HG03565 (cell line): ENCODE results near the gene ACER1.
A peak's percentile ranks its signal among the peaks of the same experiment; 100 is the strongest.
"Not testable (repeated sequence)": the region's sequence is repeated elsewhere in the genome, so short reads cannot be mapped to it uniquely, and the experiment has no call there.

Experiments
- ATAC-seq: cut with Tn5 transposase; IDR thresholded peaks from one replicate; pipeline ENCODE4 v1.9.1; 2021; ENCODE audit warnings: mild to moderate bottlenecking, moderate library complexity; ENCODE audit not compliant: unreplicated experiment

ACER1 gene, protein sequence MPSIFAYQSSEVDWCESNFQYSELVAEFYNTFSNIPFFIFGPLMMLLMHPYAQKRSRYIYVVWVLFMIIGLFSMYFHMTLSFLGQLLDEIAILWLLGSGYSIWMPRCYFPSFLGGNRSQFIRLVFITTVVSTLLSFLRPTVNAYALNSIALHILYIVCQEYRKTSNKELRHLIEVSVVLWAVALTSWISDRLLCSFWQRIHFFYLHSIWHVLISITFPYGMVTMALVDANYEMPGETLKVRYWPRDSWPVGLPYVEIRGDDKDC

DNA sequence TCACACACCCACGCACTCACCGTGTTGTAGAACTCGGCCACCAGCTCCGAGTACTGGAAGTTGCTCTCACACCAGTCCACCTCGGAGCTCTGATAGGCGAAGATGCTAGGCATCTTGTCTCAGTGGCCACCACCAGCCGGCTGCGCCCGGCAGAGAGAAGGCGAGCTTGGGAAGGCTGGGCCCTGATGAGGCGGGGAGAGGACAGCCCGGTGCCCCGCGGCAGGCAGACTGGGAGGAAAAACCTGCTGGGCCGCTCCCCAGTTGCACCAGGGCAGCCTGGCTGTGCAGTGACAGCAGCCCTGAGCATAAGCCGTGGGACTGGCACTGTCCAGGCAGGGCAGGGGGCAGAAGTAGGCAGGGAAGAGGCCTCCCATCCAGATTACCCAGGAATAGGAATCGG lies at the start of gene ACER1:
ACER1 (minus strand) TSS at position 174 of the 400 bp plus-strand sequence; CDS start at position 113, 61 bp downstream.
- ATAC-seq = no peak

DNA sequence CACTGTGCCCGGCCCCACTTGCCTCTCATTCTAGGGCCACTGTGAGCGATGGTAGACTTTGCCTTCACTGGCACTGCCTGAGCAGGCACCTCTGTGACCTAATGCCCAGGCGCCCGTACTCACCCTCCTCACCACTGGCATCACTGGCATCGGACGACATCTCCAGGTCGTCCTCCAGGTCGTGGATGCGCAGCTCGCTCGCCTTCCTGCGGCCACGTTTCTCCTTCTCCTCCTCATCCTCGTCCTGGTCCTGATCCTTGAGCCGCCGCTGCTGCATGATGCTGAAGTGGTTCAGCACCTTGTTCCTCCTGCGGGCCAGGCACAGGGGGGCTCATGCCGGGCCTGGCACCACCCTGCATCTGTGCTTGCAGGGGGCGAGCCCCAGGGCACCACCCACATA lies 49.8 kb upstream of the ACER1 start:
- no peak for ATAC-seq

DNA sequence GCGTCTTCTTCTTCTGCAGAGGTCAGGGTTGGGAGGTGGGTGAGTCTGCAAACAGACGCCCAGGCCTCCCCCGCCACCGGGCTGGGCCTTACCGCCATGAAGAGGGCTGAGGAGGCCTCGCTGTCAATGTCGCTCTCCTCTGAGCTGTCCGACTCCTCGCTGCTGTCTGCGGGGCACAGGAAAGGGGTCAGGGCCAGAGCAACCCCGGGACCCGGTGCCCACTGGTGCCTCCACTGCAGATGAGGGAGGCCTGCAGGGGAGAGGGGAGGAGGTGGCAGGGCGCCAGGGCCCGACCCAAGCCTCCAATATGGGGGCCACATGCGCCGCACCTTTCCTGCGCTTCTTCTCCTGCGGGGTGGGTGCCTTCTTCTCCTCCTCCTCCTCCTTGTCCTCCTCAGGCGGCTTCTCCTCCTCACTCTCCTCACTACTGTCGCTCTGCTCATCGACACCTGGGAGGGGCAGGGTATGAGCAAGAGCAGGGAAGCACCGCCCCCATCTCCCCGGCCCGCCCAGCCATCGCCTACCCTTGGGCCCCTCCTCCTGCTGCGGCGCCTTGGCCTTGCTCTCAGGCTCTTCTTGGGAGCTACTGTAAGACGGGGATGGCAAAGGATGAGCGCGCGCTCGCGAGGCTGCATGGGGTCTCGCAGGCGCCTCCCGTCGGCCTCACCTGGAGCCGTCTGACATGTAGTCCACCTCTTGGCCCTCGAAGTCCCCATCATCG lies 47.8 kb upstream of the ACER1 start:
- ATAC-seq = no peak

DNA sequence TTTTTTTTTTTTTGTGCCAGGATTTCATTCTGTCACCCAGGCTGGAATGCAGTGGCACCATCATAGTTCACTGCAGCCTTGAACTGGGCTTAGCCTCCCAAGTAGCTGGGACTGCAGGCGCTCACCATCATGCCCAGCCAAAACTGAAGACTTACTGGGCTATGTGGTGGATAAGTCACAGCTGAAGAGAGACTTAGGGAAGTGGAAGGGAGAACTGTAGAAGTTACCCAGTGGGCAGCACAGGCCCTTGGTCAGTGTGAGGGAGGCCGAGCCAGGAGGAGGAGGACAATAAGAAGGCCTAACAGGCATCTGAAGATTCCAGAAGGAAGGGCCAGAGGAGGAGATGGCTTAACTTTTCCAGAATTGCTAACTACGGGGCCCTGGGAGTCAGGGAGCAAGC lies 46.3 kb upstream of the ACER1 start:
- ATAC-seq = no peak

DNA sequence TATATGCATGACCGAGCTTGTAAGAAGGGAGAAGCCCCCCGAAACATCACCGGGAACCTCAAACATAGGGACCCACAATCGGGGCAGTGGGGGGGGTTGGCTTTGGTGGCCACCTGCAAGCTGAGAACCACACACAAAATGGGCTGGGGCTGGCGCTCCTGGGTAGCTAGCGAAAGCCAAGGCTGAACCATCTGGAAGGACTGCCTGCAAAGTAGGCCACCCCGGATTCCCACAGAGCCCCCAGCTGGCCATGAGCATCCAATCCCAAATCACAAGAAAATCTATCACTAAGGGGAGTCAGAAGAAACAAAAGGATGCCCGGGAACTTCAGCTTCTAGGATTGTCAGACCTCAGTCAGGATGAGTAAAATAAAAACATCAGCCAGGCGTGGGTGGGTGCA lies 45.1 kb upstream of the ACER1 start:
- ATAC-seq = no peak

DNA sequence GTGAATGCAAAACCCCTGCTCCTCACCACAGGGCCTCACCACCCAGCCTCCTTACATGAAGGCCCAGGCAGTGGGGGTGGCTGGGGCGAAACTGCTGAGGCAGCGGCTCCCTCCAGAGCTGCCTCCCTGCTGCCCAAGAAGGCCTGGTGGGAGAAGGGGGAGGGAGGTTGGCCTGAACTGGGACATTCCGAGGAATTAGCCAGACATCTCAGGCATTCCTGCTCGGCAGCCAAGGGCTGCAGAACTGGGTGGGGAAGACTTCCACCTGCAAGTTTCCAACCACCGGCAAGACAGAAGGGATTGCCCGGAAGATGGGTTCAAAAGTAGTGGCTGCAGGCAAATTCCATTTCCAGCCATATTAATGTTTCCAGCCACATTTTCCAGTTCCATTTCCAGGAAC lies 44.6 kb upstream of the ACER1 start:
- no peak for ATAC-seq

DNA sequence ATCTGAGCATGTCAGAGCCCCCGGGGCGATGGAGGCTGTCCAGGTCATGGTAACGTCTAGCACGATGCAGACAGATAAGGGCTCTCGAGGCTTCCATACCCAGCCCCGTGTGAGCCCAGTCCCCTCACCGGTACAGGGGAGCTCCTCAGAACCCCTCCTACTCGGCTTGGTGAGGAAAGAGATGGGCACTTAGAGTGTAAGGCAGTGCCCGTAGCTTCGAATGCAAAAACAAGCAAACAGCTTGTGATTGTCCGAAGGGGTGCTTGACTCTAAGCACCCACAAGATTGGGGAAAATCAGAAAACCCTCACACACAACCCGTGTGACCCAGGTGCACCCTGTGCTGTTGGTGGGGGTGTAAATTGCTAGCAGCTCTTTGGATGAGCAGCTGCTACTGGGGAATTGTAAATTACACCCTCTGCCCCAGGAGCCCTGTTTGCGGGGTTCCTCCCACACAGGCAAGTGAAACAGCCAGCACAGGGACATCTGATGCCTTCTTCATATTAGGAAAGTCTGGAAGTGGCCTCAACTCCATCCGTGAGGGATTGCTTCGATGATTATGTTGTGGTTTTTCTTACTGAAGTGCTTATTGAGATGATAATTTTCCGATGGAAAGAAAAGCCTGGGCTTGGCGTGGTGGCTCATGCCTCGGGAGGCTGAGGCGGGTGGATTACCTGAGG lies 43.2 kb upstream of the ACER1 start:
- no peak for ATAC-seq

DNA sequence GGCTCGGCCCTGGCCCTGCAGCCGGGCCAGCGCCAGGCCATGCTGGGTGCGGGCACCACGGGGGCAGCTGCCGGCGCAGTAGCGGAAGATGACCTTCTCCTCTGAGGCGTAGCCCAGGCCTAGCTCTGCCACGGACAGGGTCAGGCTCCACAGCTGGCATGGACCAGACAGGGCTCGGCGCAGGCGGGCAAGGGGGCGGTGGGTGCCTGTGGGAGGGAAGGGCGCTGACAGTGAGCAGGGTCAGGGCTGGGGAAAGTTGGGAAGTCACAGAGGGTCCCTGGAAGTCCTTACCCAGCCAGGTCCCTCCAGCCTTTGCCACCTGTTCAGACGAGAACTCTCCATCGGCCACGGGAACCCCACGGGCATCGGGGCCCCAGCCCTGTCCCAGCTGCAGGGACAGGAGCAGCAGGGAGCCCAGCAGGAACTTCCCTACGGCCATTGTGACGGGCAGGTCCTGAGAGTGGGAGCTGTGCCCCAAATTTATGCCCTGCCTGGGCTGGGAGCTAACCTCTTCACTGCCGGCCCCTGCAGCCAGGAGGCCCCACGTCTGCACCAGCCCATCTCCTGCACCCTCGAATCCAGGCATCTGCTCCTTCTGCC lies 42.1 kb upstream of the ACER1 start, which contains the start of gene PSPN:
PSPN (minus strand) TSS at position 523 of the 600 bp plus-strand sequence; CDS start at position 439, 84 bp downstream.
- ATAC-seq = no peak

DNA sequence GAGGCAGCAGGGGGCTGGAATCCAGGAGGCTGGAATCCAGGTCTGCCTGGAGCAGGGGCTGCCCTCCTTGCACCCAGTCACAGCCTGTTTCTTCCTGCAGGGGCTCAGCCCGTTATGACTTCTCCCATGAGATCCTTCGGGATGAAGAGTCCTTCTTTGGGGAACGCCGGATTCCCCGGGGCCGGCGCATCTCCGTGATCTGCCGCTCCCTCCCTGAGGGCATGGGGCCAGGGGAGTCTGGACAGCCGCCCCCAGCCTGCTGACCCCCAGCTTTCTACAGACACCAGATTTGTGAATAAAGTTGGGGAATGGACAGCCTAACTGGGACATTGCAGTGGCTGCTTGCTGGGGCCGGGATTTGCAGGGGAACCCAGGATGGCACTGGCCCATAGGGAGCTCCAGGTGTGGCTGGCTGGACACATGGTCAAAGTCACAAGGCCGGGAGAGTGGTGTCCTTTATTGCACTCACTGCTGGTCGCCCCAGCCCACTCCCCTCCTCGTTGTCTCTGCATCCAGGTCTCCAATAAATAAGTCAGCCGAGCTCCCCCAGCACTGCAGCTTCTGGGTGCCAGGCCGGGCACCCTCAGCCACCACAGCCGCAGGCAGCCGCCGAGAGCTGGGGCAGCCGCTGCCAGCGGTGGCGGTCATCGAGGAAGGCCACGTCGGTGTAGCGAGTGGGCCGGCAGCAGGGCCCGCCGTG lies 41.4 kb upstream of the ACER1 start:
- no peak for ATAC-seq

DNA sequence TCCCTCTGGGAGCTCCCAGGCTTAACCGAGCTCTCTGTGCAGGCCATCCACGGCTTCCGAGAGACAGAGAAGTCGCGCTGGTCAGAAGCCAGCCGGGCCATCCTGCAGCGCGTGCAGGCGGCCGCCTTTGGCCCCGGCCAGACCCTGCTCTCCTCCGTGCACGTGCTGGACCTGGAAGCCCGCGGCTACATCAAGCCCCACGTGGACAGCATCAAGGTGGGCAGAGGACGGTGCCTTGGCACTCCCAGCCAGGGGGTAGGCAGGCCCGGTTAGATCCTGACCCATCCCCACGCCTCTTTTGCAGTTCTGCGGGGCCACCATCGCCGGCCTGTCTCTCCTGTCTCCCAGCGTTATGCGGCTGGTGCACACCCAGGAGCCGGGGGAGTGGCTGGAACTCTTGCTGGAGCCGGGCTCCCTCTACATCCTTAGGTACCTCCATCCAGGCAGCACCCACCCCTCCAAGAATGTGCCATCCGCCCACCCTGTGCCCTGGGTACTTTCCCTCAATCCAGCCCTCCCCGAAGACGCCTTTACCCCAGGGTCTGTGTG lies 40.8 kb upstream of the ACER1 start:
- no peak for ATAC-seq

DNA sequence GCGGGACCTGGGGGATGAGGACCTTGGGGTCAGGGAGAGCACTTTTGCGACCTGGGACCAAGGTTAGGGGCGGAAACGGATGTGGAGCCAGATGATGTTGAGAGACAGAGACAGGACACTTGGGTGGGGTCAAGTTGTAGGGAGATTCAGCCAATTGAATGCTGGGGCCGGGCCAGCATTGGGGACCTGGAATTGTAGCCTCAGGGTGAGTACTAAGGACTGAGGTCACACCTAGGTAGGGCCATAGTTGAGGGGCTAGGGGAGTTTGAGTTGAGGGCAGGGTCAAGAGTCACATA lies 40.3 kb upstream of the ACER1 start:
- no peak for ATAC-seq

DNA sequence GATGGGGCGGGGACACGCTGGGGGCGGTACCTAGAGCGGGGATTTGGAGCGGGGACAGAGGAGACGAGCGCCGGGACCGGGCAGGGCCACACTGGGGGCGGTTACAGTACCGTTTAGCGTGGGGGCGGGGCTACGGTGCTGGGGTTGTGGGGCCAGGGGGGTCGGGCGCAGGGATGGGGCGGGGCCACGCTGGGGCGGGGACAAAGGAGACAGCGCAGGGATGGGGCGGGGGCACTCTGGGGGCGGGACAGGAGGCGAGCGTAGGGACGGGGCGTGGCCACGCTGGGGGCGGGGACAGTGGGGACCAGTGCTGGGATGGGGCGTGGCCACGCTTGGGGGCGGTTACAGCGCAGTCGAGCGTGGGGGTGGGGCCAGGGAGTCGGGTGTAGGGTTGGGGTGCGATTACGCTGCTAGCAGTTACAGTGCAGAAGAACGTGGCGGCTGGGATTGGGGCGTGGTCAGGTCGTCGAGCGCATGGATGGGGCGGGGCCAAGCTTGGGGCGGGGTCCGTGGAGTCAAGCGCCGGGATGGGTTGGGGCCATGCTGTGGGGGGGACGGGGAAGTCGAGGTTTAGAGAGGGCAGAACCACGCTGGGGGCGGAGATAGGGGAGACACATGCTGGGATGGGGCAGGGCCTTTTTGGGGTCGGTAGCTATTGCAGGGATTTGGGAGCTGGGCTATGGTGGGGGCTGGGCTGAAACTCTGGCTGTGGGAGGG lies 39.8 kb upstream of the ACER1 start:
- ATAC-seq = peak; percentile 35

DNA sequence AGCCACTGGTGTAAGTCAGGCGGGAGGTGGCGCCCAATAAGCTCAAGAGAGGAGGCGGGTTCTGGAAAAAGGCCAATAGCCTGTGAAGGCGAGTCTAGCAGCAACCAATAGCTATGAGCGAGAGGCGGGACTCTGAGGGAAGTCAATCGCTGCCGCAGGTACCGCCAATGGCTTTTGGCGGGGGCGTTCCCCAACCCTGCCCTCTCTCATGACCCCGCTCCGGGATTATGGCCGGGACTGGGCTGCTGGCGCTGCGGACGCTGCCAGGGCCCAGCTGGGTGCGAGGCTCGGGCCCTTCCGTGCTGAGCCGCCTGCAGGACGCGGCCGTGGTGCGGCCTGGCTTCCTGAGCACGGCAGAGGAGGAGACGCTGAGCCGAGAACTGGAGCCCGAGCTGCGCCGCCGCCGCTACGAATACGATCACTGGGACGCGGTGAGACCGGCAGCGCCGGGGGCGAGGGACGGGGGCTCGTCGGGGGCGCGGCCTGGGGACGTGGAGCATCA lies 39.2 kb upstream of the ACER1 start, which contains the start of gene ALKBH7:
ALKBH7 (plus strand) TSS at position 201 of the 502 bp plus-strand sequence; CDS start at position 228, 27 bp downstream.
- peak; percentile 68 for ATAC-seq

DNA sequence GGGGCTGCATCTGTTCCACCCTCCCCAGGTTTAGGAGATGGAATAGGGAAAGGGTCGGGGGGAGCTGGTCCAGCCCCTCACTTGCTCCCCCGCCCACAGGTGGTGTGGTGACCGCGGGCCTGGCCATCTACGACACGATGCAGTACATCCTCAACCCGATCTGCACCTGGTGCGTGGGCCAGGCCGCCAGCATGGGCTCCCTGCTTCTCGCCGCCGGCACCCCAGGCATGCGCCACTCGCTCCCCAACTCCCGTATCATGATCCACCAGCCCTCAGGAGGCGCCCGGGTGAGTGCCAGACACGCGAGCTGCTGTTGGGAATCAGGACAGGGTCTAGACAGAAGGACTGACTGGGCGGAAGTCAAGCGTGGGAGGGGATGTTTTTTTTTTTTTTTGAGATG lies 30.9 kb upstream of the ACER1 start:
- no peak for ATAC-seq

DNA sequence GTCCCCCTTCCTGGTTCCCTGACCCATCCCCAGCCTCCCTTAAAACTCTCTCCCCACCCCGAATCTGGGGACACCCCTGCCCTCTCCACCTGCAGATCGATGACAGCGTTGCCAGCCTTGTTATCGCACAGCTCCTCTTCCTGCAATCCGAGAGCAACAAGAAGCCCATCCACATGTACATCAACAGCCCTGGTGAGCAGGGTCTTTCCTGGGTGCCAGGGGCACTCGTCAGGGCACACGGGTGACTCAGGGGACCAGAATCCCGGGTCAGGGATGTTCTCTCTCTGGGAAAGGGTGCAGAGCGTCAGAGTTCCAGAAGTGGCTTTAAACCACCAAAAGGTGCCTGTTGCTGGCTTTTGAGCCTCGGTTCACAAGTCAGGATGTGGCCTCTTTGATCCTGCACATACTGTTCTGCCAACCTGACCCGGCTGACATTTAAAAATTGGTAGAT lies 29.0 kb upstream of the ACER1 start:
- ATAC-seq = no peak

DNA sequence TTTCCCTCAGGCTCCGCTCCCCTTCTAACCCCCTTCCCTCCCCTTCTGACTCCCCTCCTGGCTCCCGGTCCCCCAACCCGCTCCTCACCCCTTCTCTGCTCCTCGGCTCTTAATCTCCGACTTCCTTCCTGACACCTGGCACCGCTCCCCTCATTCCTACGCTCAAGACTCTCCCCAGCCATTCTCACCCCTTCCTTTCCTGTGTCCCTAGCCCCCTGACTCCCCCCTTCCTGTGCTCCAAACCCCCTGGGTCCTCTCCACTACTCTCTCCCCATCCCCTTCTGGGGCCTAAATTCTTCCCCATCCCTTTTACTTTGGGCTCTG lies 28.6 kb upstream of the ACER1 start:
- no peak for ATAC-seq

DNA sequence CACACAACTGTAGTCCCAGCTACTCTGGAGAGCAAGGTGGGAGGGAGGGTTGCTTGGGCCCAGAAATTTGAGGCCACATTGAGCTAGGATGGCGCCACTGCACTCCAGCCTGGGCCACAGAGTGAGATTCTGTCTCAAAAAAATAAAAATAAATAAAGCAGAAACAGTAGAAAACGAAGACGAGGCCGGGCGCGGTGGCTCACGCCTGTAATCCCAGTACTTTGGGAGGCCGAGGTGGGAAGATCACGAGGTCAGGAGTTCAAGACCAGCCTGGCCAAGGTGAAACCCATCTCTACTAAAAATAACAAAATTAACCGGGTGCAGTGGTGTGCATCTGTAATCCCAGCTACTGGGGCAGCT lies 27.4 kb upstream of the ACER1 start:
- ATAC-seq = not testable (repeated sequence)

DNA sequence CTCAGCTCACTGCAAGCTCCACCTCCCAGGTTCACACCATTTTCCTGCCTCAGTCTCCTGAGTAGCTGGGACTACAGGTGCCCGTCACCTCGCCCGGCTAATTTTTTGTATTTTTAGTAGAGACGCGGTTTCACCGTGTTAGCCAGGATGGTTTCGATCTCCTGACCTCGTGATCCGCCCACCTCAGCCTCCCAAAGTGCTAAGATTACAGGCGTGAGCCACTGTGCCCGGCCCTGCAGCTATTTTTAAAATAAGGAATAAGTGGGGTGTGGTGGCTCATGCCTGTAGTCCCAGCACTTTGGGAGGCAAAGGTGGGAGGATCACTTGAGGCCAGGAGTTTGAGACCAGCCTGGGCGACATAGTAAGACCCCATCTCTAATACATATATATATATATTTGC lies 27.0 kb upstream of the ACER1 start:
- ATAC-seq = not testable (repeated sequence)

DNA sequence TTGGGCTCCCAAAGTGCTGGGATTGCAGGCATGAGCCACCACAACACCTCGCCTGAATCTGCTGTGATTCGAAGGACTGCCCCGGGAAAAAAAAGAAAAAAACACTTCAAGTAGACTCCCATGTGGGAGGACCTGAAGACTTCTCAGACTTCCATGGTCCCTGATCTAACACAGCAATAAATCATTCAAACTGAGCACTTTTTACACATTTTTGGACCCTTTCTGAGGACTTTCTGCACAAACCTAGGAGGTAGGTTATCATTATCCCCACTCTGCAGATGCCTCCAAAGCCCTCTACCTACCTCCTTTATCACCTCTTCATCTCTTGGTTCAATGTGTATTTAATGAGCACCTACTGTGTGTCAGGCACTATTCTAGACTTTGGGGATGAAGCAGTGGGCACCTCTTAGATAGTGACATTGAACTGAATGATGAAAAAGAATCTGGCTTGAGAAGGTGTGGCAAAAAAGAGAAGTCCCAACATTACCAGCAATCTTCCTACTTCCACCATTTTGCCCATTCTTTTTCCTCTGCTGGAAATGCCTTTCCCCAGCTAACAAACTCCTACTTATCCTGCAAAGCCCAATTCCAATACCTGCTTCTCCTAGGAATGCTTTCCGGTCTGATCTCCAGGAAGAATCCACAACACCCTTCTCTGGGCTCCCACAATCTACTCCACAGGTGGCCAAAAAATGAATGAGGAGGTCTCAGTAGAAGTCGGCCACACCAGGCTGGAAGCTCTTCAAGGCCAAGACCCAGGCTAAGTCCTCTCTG lies 26.3 kb upstream of the ACER1 start:
- no peak for ATAC-seq
